Activated CD8-positive, alpha-beta memory T cell treated with anti-CD3 and anti-CD28 coated beads for 36 hours (primary cell): ENCODE measurements around the gene PRM3. TPM values are rescaled to one million over a fixed set of nuclear protein-coding genes. Genes with fewer than 3 reads are reported as not detected.

Source experiments
- CTCF ChIA-PET: fragments of 350-600 bp; sonication (Branson Sonifier 250); formaldehyde crosslinking; loops from one replicate; lab custom pipeline; 2021; ENCODE audit warnings: antibody characterized with exemption; lab: Charles Lee
- POLR2A ChIA-PET: fragments of 350-600 bp; sonication (Branson Sonifier 250); formaldehyde crosslinking; loops from one replicate; lab custom pipeline; 2021; ENCODE audit warnings: antibody characterized with exemption; lab: Charles Lee
- total RNA-seq, 2 experiments: library from RNA; stranded (reverse); gene quantifications; one replicate each; pipeline ENCODE4 v1.2.3, GENCODE V29; 2021

PRM3 gene
- total RNA-seq, 2 experiments from 2014 or later: not detected

- CTCF ChIA-PET: interaction anchor here (0.9 to 4.3 kb wide), 10 partner anchors 8 to 261 kb away, joined by 3 to 28 read pairs (median 4); partner anchors contain the start of gene SOCS1
- POLR2A ChIA-PET: interaction anchor here (0.8 to 3.3 kb wide), 11 partner anchors 8 to 560 kb away, joined by 3 to 51 read pairs (median 6); partner anchors contain the start of gene SOCS1
These were observed 47.5 kb downstream of the PRM3 start for GRCh38 chr16:11225677-11226549.

- ChIA-PET POLR2A (interaction anchor here (0.6 to 3.3 kb wide), 19 partner anchors 8 to 561 kb away, joined by 3 to 51 read pairs (median 5); partner anchors contain the start of gene SOCS1), CTCF (interaction anchor here (0.6 to 4.3 kb wide), 14 partner anchors 9 to 261 kb away, joined by 3 to 28 read pairs (median 4); partner anchors contain the start of gene SOCS1)
These were observed 48.3 kb downstream of the PRM3 start for GRCh38 chr16:11224894-11225676.

- ChIA-PET CTCF (interaction anchor here (0.6 to 4.3 kb wide), 13 partner anchors 9 to 260 kb away, joined by 3 to 28 read pairs (median 4); partner anchors contain the start of gene SOCS1), POLR2A (interaction anchor here (0.6 to 3.3 kb wide), 14 partner anchors 9 to 283 kb away, joined by 3 to 51 read pairs (median 6); partner anchors contain the start of gene SOCS1)
These were observed 49.1 kb downstream of the PRM3 start for GRCh38 chr16:11224096-11224893.

Other genes starting within 250 kb of the PRM3 start
- gene SOCS1, start 17.4 kb downstream of the PRM3 start, total RNA-seq: 100 to 1,000 TPM; 107 to 111 TPM
- gene TNP2, start 4.3 kb downstream of the PRM3 start, total RNA-seq: not detected
- gene PRM2, start 2.9 kb upstream of the PRM3 start, total RNA-seq: not detected
- not detected for gene PRM1, start 7.7 kb upstream of the PRM3 start, total RNA-seq
- gene RMI2, start 71.8 kb upstream of the PRM3 start, total RNA-seq: 10 to 100 TPM; 43.1 TPM